Measurements from ENCODE around the gene CPXM2. TPM values are rescaled to one million over a fixed set of nuclear protein-coding genes. Genes with fewer than 3 reads are reported as not detected.

The CPXM2 gene
- not detected for polyA plus RNA-seq

DNA sequence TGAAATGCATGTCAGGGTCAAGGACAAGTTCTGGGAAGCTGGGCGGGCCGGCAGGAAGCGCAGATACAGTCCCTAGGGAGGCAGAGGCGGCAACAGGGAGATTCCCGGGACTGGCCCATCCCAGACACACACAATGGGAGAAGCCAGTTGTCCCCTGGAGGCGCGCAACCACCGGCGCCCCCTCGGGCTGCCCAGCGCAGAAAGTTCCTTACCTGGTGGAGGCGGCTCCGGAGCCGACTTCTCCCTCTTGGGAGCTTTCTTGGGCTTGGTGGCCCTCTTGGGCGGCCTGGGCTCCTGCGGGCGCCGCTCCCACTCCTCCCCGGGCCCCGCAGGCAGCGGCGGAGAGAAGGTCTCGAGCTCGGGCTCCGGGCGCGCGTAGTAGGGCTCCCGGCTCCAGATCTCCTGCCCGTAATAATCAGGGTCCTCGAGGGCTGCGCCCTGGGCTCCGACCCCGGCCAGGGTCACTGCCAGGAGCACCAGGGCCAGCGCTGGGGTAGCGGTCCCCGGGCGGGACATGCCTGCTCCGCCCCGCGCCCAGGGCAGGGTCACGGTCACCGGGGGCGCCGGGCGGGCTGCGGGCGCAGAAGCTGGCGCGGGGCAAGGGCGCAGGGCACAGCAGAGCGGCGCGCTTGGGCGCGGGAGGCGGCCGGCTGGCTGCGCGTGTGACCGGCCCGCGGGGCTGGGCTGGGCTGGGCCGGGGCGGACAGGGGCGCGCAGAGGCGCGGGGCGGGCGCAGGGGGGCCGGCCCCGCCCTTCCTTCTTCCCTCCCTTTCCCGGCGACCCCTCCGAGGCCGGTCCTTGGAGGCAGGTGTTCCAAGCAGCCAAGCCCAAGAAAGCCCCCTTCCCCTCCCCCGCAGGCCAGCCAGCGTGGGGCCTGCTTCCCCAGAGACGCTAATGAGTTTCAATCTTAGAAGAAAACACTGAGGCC is at the start of gene CPXM2:
TSS of gene CPXM2 (minus strand) at position 664 of the 928 bp plus-strand sequence. CDS start at position 516, 148 bp downstream.
- Mint-ChIP-seq H3K27me3 (ENCODE audit: low read depth in 3 of 3) (peaks cover 7 to 9% (median 8%) of the 10 kb centered on the region in 3 donors), H3K27ac (no peak within 1 kb of the TSS), H3K9me3 (no peaks in the 10 kb centered on the region), H3K4me1 (peaks cover 0 to 4% of the 10 kb centered on the region in 2 donors), H3K36me3 (no peaks in the 10 kb centered on the region), H3K4me3 (peak within 1 kb of the TSS in 2 of 5 donors; percentile 1 to 38)
- no peak for DNase-seq

DNA sequence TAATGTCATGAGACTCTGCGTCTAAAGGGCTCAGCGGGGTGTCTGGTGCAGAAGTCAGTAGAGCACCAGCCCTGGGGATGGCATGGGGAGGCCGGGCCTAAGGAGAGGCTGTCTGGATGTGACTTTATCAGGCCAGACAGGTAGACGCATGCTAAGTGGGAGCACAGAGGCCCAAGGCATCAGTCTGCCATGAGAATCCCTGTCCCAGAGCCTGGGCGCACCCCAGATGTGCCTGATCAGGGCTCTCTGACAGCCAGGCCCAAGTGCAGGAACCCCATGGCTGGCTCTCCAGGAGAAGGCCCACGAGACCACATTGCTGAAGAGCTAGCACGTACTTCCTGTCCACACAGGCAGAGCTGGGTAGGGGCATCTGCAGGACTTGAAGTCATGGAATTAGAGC is 48.0 kb upstream of the CPXM2 start:
- H3K4me1 Mint-ChIP-seq = peaks cover 6 to 15% of the 10 kb centered on the region in 2 donors

DNA sequence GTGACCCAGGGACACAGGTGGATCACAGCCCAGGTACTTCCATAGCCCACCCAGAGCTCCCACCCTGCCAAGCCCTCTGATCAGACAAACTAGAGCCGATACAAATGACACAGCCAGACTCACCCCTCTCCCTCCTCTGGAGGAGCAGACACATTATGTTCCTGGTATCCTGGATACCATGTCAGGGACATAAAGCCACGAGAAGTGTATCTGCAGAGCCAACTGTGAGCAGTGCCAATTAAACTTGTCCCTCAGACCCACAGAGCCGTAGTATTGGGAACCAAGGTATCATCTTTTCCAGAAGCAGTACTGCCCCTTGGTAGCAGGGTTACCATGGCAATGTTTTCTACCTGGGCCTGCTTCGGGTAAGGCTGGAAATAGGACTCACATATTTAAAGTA is 47.3 kb upstream of the CPXM2 start:
- H3K36me3 Mint-ChIP-seq = peaks cover 0 to 5% (median 0%) of the 10 kb centered on the region in 3 donors

More for the DNA sequence above, 48.0 kb upstream of the CPXM2 start:
- peaks cover 0 to 9% (median 4%) of the 10 kb centered on the region in 3 donors for H3K27me3 Mint-ChIP-seq (ENCODE audit: low read depth in 3 of 3)
- no peak overlapping the region for H3K4me3 Mint-ChIP-seq
- DNase-seq = no peak
- H3K36me3 Mint-ChIP-seq = peaks cover 0 to 5% (median 0%) of the 10 kb centered on the region in 3 donors
- H3K27ac Mint-ChIP-seq = no peak overlapping the region
- H3K9me3 Mint-ChIP-seq = no peaks in the 10 kb centered on the region

DNA sequence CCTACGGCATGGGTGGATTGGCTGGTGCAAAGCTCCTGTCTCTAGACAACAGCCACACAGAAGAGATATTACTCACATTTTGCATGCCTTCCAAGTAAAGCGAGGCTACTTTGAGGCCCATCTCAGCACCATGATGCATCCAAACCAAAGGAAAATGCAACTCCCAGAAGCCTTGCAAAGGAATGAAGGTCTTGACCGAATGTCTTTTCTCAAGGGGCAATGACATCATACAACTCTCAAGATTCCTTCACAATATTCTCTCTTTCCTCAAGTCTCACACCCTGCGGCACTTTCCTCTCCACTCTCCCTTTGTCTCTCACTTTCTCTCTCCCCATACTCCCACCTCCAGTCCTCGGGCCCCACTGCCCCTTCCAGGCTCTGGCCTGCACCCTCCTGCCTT is 44.8 kb upstream of the CPXM2 start:
- H3K27me3 Mint-ChIP-seq (ENCODE audit: low read depth in 3 of 3) = peaks cover 0 to 10% (median 3%) of the 10 kb centered on the region in 3 donors
- H3K4me3 Mint-ChIP-seq = no peak overlapping the region
- H3K36me3 Mint-ChIP-seq = peaks cover 0 to 5% (median 0%) of the 10 kb centered on the region in 3 donors
- DNase-seq = no peak
- peaks cover 12 to 22% of the 10 kb centered on the region in 2 donors for H3K4me1 Mint-ChIP-seq
- peaks cover 0 to 2% (median 0%) of the 10 kb centered on the region in 6 donors for H3K9me3 Mint-ChIP-seq
- H3K27ac Mint-ChIP-seq = no peak overlapping the region

More for the DNA sequence above, 47.3 kb upstream of the CPXM2 start:
- no peak for DNase-seq
- Mint-ChIP-seq H3K9me3 (no peaks in the 10 kb centered on the region), H3K27me3 (ENCODE audit: low read depth in 3 of 3) (peaks cover 0 to 9% (median 4%) of the 10 kb centered on the region in 3 donors), H3K27ac (no peak overlapping the region), H3K4me1 (peaks cover 12 to 20% of the 10 kb centered on the region in 2 donors), H3K4me3 (no peak overlapping the region)

DNA sequence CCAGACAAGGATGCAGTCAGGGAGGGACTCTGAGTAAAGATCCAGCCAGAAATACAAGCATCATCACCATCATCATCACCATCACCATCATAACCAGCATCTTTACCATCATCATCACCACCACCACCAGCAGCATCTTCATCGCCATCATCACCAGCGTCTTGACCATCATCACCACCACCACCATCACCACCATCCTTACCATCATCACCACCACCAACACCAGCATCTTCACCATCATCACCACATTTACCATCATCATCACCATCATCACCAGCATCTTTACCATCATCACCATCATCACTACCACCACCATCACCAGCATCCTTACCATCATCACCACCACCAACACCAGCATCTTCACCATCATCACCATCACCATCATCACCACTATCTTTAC is 44.1 kb upstream of the CPXM2 start:
- H3K27me3 Mint-ChIP-seq (ENCODE audit: low read depth in 3 of 3) = peaks cover 0 to 10% (median 3%) of the 10 kb centered on the region in 3 donors
- H3K4me1 Mint-ChIP-seq = peaks cover 12 to 22% of the 10 kb centered on the region in 2 donors
- no peak for DNase-seq
- H3K27ac Mint-ChIP-seq = peak overlapping the region in 2 of 6 donors; percentile 8 to 56
- peaks cover 0 to 9% (median 3%) of the 10 kb centered on the region in 6 donors for H3K9me3 Mint-ChIP-seq
- peaks cover 0 to 5% (median 0%) of the 10 kb centered on the region in 3 donors for H3K36me3 Mint-ChIP-seq
- H3K4me3 Mint-ChIP-seq = no peak overlapping the region

DNA sequence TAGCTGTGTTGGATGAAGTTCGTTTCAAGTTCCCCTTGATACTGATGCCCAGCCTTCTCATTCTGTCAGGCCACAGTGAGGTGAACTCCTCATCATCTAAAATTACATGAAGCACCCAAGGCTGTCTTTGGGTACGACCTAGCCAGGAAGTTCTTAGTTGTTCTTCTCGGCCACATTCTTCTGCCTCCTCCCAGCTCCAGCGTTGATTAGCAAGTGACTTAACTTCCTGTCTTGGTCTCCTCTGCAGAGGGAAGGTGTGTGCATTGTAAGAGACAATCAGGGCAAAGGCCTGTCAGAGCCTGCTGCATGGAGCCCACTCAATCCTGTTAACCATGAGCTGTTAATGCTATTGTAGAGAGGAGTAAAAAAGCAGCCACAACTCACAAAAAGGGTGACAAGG is 43.2 kb upstream of the CPXM2 start:
- DNase-seq = no peak
- H3K36me3 Mint-ChIP-seq = peaks cover 0 to 5% (median 0%) of the 10 kb centered on the region in 3 donors
- peak overlapping the region in 3 of 5 donors; percentile 3 to 58 (median 31) for H3K4me3 Mint-ChIP-seq
- H3K9me3 Mint-ChIP-seq = peaks cover 0 to 9% (median 3%) of the 10 kb centered on the region in 6 donors
- peak overlapping the region; percentile 2 to 75 (median 46) for H3K27ac Mint-ChIP-seq
- peaks cover 0 to 12% (median 3%) of the 10 kb centered on the region in 3 donors for H3K27me3 Mint-ChIP-seq (ENCODE audit: low read depth in 3 of 3)
- H3K4me1 Mint-ChIP-seq = peaks cover 12 to 22% of the 10 kb centered on the region in 2 donors

GRCh38 chr10:123930340-123931001 is 38.9 kb upstream of the CPXM2 start:
- peaks cover 2 to 11% (median 5%) of the 10 kb centered on the region in 6 donors for H3K9me3 Mint-ChIP-seq
- no peak for DNase-seq
- no peak overlapping the region for H3K4me3 Mint-ChIP-seq
- H3K4me1 Mint-ChIP-seq = peaks cover 12 to 24% of the 10 kb centered on the region in 2 donors
- no peak overlapping the region for H3K27ac Mint-ChIP-seq
- peaks cover 2 to 5% (median 3%) of the 10 kb centered on the region in 3 donors for H3K27me3 Mint-ChIP-seq (ENCODE audit: low read depth in 3 of 3)
- H3K36me3 Mint-ChIP-seq = peaks cover 0 to 4% (median 0%) of the 10 kb centered on the region in 3 donors

- peaks cover 0 to 4% (median 0%) of the 10 kb centered on the region in 3 donors for H3K36me3 Mint-ChIP-seq
Observed at GRCh38 chr10:123929791-123930190, 38.2 kb upstream of the CPXM2 start.

DNA sequence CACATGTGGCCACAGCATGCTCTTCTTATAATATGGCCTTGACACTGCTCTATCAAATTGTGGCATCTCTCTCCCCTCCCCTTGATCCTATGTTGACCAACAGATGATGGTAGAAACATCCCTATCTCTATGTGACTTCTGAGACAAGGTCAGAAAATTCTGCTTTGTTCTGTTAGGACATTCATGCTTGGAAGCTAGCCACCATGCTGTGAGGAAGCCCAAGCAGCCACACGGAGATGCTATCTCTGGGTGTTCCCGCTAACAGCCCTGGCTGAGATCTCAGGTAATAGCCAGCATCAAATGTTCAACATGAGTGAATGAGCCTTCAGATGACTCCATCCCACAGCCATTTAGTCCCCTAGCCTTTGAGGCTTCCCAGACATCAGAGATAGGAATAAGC is 36.8 kb upstream of the CPXM2 start:
- DNase-seq = no peak
- H3K27me3 Mint-ChIP-seq (ENCODE audit: low read depth in 3 of 3) = peaks cover 2 to 4% (median 3%) of the 10 kb centered on the region in 3 donors
- H3K36me3 Mint-ChIP-seq = peaks cover 0 to 8% (median 0%) of the 10 kb centered on the region in 3 donors

More at GRCh38 chr10:123929791-123930190, 38.2 kb upstream of the CPXM2 start:
- Mint-ChIP-seq H3K4me1 (peaks cover 8 to 17% of the 10 kb centered on the region in 2 donors), H3K4me3 (no peak overlapping the region), H3K27me3 (ENCODE audit: low read depth in 3 of 3) (peaks cover 2 to 4% (median 3%) of the 10 kb centered on the region in 3 donors), H3K9me3 (peaks cover 2 to 11% (median 5%) of the 10 kb centered on the region in 6 donors), H3K27ac (no peak overlapping the region)
- DNase-seq = no peak

DNA sequence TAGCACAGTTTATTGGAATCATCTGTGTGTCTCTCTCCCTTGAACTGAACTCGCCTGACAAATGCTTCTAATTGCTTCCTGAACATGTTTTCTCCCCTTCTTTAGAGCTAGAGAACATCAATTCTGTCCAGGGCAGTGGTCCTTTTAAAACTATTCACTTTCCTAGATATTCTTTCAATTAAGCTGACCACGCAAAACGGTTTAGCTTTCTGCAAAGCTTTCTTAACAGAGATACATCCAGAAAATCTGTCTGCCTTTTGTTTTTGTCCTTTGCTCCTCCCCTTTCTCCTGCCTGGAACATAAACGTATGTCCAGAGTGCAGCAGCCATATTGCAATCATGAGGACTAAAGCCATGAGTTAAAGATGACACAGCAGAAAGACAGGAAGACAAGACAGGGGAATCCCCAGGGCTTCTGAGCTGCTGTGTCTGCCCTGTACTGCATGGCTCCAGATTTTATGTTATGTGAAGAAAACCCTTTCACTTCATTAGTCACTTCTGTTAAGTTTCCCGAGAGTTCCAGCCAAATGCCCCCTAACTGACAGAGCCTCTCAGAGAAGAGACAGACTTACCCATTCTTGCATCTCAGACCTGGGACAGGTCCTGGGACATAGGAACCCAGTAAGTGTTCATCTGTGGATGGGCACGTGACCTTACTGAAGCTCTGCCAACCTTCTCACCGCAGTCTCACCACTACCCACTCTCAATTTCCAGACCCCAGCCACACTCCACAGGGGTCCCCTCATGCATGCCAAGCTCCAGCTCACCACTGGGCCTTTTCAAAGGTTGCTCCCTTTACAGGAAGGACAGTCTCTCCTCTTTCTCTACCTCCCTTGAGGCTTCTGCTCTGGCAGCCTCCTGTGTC is 35.0 kb upstream of the CPXM2 start:
- Mint-ChIP-seq H3K27ac (peak overlapping the region in 1 of 6 donors; percentile 65), H3K9me3 (peaks cover 2 to 11% (median 5%) of the 10 kb centered on the region in 6 donors), H3K4me3 (no peak overlapping the region), H3K4me1 (peaks cover 0 to 8% of the 10 kb centered on the region in 2 donors), H3K36me3 (peaks cover 0 to 8% (median 0%) of the 10 kb centered on the region in 3 donors), H3K27me3 (ENCODE audit: low read depth in 3 of 3) (peaks cover 1 to 9% (median 6%) of the 10 kb centered on the region in 3 donors)
- DNase-seq = no peak

More for the DNA sequence above, 36.8 kb upstream of the CPXM2 start:
- Mint-ChIP-seq H3K9me3 (peaks cover 2 to 11% (median 5%) of the 10 kb centered on the region in 6 donors), H3K4me3 (no peak overlapping the region), H3K27ac (no peak overlapping the region), H3K4me1 (peaks cover 0 to 10% of the 10 kb centered on the region in 2 donors)

DNA sequence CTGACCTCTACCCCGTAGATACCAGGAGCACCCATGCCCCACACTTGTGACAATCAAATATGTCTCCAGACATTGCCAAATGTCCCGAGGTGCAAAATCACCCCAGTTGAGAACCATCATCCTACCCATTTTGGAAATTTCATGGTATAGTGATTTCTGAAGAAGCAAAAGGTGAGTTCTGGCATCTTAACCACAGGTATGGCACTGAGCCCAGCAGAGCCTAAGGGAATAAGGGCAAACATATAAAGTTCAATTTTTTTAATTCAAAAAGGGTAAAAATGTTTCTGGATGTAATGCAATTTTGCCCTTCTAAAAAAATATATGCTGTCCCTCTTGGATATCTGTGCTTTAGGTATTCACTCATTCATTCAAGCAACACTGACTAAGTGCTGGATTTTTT is 30.5 kb upstream of the CPXM2 start:
- Mint-ChIP-seq H3K4me1 (peaks cover 0 to 7% of the 10 kb centered on the region in 2 donors), H3K9me3 (peaks cover 2 to 27% (median 14%) of the 10 kb centered on the region in 6 donors), H3K27ac (no peak overlapping the region), H3K36me3 (peaks cover 0 to 13% (median 4%) of the 10 kb centered on the region in 3 donors), H3K27me3 (ENCODE audit: low read depth in 3 of 3) (peaks cover 3 to 13% (median 10%) of the 10 kb centered on the region in 3 donors), H3K4me3 (no peak overlapping the region)
- DNase-seq = no peak

- Mint-ChIP-seq H3K4me3 (no peak overlapping the region), H3K36me3 (peaks cover 0 to 9% (median 4%) of the 10 kb centered on the region in 3 donors), H3K27ac (no peak overlapping the region), H3K9me3 (peaks cover 0 to 27% (median 14%) of the 10 kb centered on the region in 6 donors), H3K4me1 (peaks cover 40% of the 10 kb centered on the region in 2 donors), H3K27me3 (ENCODE audit: low read depth in 3 of 3) (peaks cover 4 to 10% (median 4%) of the 10 kb centered on the region in 3 donors)
- DNase-seq = no peak
Observed at GRCh38 chr10:123916775-123917174, 25.2 kb upstream of the CPXM2 start.
